GM04504 (cell line): ENCODE measurements around the gene PAH.

Experiments
- DNase-seq: peaks from one replicate; pipeline ENCODE4 v3.0.0-alpha.2; 2012; ENCODE audit warnings: low read depth

The PAH gene

GRCh38 chr12:102821149-102821548, 95.9 kb downstream of the PAH start:
- DNase-seq = no peak

- peak; percentile 8 for DNase-seq
Observed at GRCh38 chr12:102816816-102817434, 100.1 kb downstream of the PAH start.

- DNase-seq = no peak
Observed at GRCh38 chr12:102814691-102815367, 102.2 kb downstream of the PAH start.

- DNase-seq = no peak
Observed at GRCh38 chr12:102812344-102812743, 104.7 kb downstream of the PAH start.

- DNase-seq = no peak
Observed at GRCh38 chr12:102811110-102811737, 105.8 kb downstream of the PAH start.

- DNase-seq = no peak
Observed at GRCh38 chr12:102808412-102808811, 108.6 kb downstream of the PAH start.

GRCh38 chr12:102806592-102806991, 110.5 kb downstream of the PAH start:
- no peak for DNase-seq

GRCh38 chr12:102806110-102806509, 110.9 kb downstream of the PAH start:
- no peak for DNase-seq

- no peak for DNase-seq
Observed at GRCh38 chr12:102800565-102800964, 116.5 kb downstream of the PAH start.

GRCh38 chr12:102799229-102799628, 117.8 kb downstream of the PAH start:
- DNase-seq = no peak

- no peak for DNase-seq
Observed at GRCh38 chr12:102797528-102797927, 119.5 kb downstream of the PAH start.

- DNase-seq = no peak
Observed at GRCh38 chr12:102793921-102794320, 123.1 kb downstream of the PAH start.
